ENCODE results near the gene HBS1L. TPM values are rescaled to one million over a fixed set of nuclear protein-coding genes. Genes with fewer than 3 reads are reported as not detected.

The HBS1L gene
- 43.8 and 48.4 TPM in 2 replicates for total RNA-seq

GRCh38 chr6:135054569-135055498 is at the start of gene HBS1L:
Gene HBS1L (minus strand): TSS chr6:135054822. CDS start chr6:135054691, 131 bp downstream.

GRCh38 chr6:134949927-134950326 is 104.7 kb downstream of the HBS1L start, which contains the start of gene ALDH8A1:
Gene ALDH8A1 (minus strand): TSS chr6:134950101. CDS start chr6:134950053, 48 bp downstream.

Other genes with a start within 250 kb of the HBS1L start
- gene ALDH8A1, start 104.7 kb downstream of the HBS1L start, total RNA-seq: 0.09 TPM in 1 of 2 replicates, not detected in the other
- gene MYB, start 126.5 kb upstream of the HBS1L start, total RNA-seq: not detected in 2 replicates

All from pericardium fibroblast (primary cell).